ENCODE data around the gene PDCD6IP. TPM values are rescaled to one million over a fixed set of nuclear protein-coding genes. Genes with fewer than 3 reads are reported as not detected.
A peak's percentile ranks its signal among the peaks of the same experiment; 100 is the strongest.
"Not testable (repeated sequence)": the region's sequence is repeated elsewhere in the genome, so short reads cannot be mapped to it uniquely, and the experiment has no call there.

The PDCD6IP gene
- total RNA-seq, 2 experiments from 2014 or later: 180 to 196 TPM

- H3K27ac Mint-ChIP-seq: peak overlapping the region; percentile 83
- peaks cover 28% of the 10 kb centered on the region for H3K36me3 Mint-ChIP-seq
- ATAC-seq (ENCODE audit: low read depth) (peak; percentile 81), DNase-seq (peak; percentile 39)
- H3K4me1 Mint-ChIP-seq: peaks cover 33% of the 10 kb centered on the region
- POLR2A ChIA-PET: interaction anchor here (1.1 kb wide), 1 partner anchor 50 kb away, joined by 7 read pairs; the partner anchor contains the start of gene PDCD6IP
- no peaks in the 10 kb centered on the region for H3K27me3 Mint-ChIP-seq
- H3K4me3 Mint-ChIP-seq: peak overlapping the region; percentile 73
- H3K9me3 Mint-ChIP-seq: no peaks in the 10 kb centered on the region
Observed at GRCh38 chr3:33848624-33849347, 50.4 kb downstream of the PDCD6IP start.

GRCh38 chr3:33850599-33850998 is 52.2 kb downstream of the PDCD6IP start:
- H3K27ac Mint-ChIP-seq: peak overlapping the region; percentile 28
- H3K4me3 Mint-ChIP-seq: not testable (repeated sequence)

DNA sequence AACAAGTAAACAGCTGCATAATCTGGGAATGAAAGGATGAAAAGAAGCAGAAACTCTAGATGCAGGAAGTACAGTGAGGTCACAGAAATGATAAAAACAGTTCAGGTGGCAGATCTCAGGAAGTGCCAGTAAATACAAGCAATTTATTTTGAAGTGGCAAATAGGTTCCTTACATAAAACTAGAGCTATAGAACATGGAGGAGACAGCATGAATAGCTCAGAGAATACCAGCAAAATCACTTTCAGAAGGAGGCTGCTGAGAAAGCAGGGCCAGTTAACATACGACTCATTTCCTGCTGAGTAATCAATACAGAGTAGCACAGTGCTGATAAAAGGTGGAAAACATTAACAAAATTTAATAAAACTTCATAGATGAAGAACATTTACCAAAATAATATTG is 57.0 kb downstream of the PDCD6IP start:
- ATAC-seq (ENCODE audit: low read depth): peak; percentile 68
- peak overlapping the region; percentile 31 for H3K4me3 Mint-ChIP-seq
- H3K4me1 Mint-ChIP-seq: peaks cover 21% of the 10 kb centered on the region
- peaks cover 34% of the 10 kb centered on the region for H3K36me3 Mint-ChIP-seq
- POLR2A ChIA-PET, DNase-seq, H3K9me3 Mint-ChIP-seq, H3K27me3 Mint-ChIP-seq: not testable (repeated sequence)
- peak overlapping the region; percentile 54 for H3K27ac Mint-ChIP-seq

More at GRCh38 chr3:33850599-33850998, 52.2 kb downstream of the PDCD6IP start:
- Mint-ChIP-seq H3K36me3 (peaks cover 36% of the 10 kb centered on the region), H3K4me1 (peaks cover 45% of the 10 kb centered on the region)
- H3K9me3 Mint-ChIP-seq; H3K27me3 Mint-ChIP-seq; POLR2A ChIA-PET; ATAC-seq (ENCODE audit: low read depth); DNase-seq: not testable (repeated sequence)

DNA sequence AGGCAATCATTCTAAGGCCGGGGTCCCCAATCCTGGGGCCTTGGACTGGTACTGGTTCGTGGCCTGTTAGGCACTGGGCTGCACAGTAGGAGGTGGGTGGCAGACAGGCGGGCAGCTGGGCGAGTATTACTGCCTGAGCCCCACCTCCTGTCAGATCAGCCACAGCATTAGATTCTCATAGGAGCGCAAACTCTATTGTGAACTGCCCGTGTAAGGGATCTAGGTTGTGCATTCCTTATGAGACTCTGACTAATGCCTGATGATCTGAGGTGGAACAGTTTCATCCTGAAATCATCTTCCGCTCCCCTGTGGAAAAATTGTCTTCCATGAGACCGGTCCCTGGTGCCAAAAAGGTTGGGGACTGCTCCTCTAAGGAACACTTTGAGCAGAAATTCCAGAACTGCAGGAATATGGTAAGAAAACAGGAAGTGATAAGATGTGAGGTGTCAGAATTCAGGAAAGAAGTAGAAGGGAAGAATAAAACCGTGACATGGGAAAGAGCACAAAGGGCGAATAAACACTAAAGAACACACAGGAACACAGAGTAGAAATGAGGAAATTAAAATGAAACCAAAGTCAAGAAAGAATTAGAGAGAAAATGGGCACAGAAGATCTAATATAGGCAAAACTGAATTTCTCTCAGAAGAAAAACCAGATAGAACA is 57.6 kb downstream of the PDCD6IP start:
- H3K27ac Mint-ChIP-seq: peak overlapping the region; percentile 54
- POLR2A ChIA-PET: no interaction called here
- ATAC-seq (ENCODE audit: low read depth) (no peak), DNase-seq (no peak)
- no peaks in the 10 kb centered on the region for H3K27me3 Mint-ChIP-seq
- H3K4me3 Mint-ChIP-seq: no peak overlapping the region
- H3K4me1 Mint-ChIP-seq: peaks cover 16% of the 10 kb centered on the region
- no peaks in the 10 kb centered on the region for H3K9me3 Mint-ChIP-seq
- H3K36me3 Mint-ChIP-seq: peaks cover 29% of the 10 kb centered on the region

GRCh38 chr3:33857701-33858100 is 59.3 kb downstream of the PDCD6IP start:
- H3K27me3 Mint-ChIP-seq; POLR2A ChIA-PET; H3K27ac Mint-ChIP-seq; ATAC-seq (ENCODE audit: low read depth); H3K4me3 Mint-ChIP-seq; DNase-seq; H3K9me3 Mint-ChIP-seq: not testable (repeated sequence)
- peaks cover 14% of the 10 kb centered on the region for H3K4me1 Mint-ChIP-seq
- peaks cover 25% of the 10 kb centered on the region for H3K36me3 Mint-ChIP-seq

- H3K36me3 Mint-ChIP-seq: peaks cover 25% of the 10 kb centered on the region
- H3K4me1 Mint-ChIP-seq: peaks cover 14% of the 10 kb centered on the region
- H3K4me3 Mint-ChIP-seq: no peak overlapping the region
- POLR2A ChIA-PET: no interaction called here
- ATAC-seq (ENCODE audit: low read depth): no peak
- no peak for DNase-seq
- no peak overlapping the region for H3K27ac Mint-ChIP-seq
- no peaks in the 10 kb centered on the region for H3K27me3 Mint-ChIP-seq
- no peaks in the 10 kb centered on the region for H3K9me3 Mint-ChIP-seq
Observed at GRCh38 chr3:33858131-33858530, 59.7 kb downstream of the PDCD6IP start.

DNA sequence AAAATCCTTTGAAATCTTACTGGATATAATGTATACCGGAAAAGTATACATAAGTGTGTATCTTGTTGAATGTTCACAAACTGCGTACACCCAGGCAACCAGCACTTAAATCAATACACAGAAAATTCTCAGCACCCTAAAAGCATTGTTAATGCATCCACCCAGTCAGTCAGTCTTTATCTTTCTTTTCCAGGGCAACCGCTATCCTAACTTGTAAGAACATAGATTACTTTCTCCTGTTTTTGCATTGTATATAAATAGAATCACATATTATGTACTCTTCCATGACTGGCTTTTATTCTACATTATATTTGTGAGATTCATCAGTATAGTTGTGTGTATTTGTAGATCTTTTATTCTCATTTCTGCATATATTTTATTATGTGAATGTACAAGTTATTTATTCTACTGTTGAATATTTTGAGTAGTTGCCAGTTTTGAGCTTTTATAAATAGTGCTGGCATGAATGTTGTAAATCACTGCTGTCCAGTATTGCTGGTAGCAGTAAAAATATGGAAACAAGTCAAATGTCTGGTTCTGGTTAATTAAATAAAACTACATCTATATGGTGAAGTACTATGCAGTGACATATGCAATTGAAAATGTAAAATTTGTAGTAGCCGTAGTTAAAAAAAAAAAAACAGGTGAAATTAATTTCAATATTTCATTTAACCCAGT is 62.1 kb downstream of the PDCD6IP start:
- H3K9me3 Mint-ChIP-seq: no peaks in the 10 kb centered on the region
- POLR2A ChIA-PET: no interaction called here

DNA sequence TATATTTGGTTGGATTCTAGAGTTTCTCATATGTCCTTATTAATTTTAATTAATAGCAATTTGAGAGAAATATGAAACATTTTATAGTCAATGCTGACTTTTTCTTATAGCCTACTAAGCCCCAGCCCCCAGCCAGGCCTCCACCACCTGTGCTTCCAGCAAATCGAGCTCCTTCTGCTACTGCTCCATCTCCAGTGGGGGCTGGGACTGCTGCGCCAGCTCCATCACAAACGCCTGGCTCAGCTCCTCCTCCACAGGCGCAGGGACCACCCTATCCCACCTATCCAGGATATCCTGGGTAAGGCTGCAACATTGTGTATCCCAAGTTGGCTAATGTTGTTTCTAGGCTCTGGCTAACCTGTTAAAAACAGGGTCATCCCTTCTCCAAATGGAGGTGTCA is 66.7 kb downstream of the PDCD6IP start:
- Mint-ChIP-seq H3K27ac (no peak overlapping the region), H3K9me3 (no peaks in the 10 kb centered on the region), H3K36me3 (peaks cover 15% of the 10 kb centered on the region), H3K4me3 (no peak overlapping the region), H3K4me1 (peaks cover 2% of the 10 kb centered on the region), H3K27me3 (no peaks in the 10 kb centered on the region)
- ATAC-seq (ENCODE audit: low read depth) (no peak), DNase-seq (no peak)
- POLR2A ChIA-PET: no interaction called here

More for the DNA sequence above, 62.1 kb downstream of the PDCD6IP start:
- no peak for ATAC-seq (ENCODE audit: low read depth)
- peaks cover 21% of the 10 kb centered on the region for H3K36me3 Mint-ChIP-seq
- no peak overlapping the region for H3K4me3 Mint-ChIP-seq
- H3K27ac Mint-ChIP-seq: no peak overlapping the region
- no peaks in the 10 kb centered on the region for H3K27me3 Mint-ChIP-seq
- peaks cover 3% of the 10 kb centered on the region for H3K4me1 Mint-ChIP-seq
- no peak for DNase-seq

- Mint-ChIP-seq H3K9me3 (no peaks in the 10 kb centered on the region), H3K4me1 (peaks cover 2% of the 10 kb centered on the region), H3K27ac (no peak overlapping the region), H3K36me3 (peaks cover 20% of the 10 kb centered on the region), H3K27me3 (no peaks in the 10 kb centered on the region), H3K4me3 (no peak overlapping the region)
- POLR2A ChIA-PET: no interaction called here
- no peak for DNase-seq
- no peak for ATAC-seq (ENCODE audit: low read depth)
Observed at GRCh38 chr3:33868309-33868708, 69.9 kb downstream of the PDCD6IP start.

DNA sequence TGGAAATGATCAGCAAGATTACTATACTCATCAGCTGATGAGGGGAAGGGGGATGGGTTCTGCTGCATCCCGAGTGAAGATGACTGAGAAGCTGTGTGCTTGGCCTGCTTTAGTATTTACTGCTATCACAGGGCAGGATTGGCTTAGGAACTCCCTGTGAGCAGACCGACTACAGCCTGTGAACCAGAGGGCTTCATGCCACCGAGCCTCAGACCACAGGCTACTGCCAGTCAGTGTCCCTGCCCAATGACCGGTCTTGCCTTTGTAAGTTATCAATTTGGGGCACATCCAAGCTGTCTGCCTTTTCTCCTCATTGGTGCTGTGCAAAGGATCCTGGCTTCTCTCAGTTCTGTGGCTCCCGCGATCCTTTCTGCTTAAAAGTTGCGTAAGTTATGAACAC is 71.5 kb downstream of the PDCD6IP start:
- DNase-seq: no peak
- no peak overlapping the region for H3K27ac Mint-ChIP-seq
- no peak overlapping the region for H3K4me3 Mint-ChIP-seq
- H3K9me3 Mint-ChIP-seq: no peaks in the 10 kb centered on the region
- no peak for ATAC-seq (ENCODE audit: low read depth)
- POLR2A ChIA-PET: no interaction called here
- H3K27me3 Mint-ChIP-seq: no peaks in the 10 kb centered on the region
- H3K36me3 Mint-ChIP-seq: peaks cover 16% of the 10 kb centered on the region
- H3K4me1 Mint-ChIP-seq: peaks cover 2% of the 10 kb centered on the region

GRCh38 chr3:33874815-33875214 is 76.4 kb downstream of the PDCD6IP start:
- peaks cover 10% of the 10 kb centered on the region for H3K36me3 Mint-ChIP-seq
- DNase-seq (no peak), ATAC-seq (ENCODE audit: low read depth) (no peak)
- H3K4me1 Mint-ChIP-seq: no peaks in the 10 kb centered on the region
- H3K9me3 Mint-ChIP-seq: no peaks in the 10 kb centered on the region
- no peak overlapping the region for H3K27ac Mint-ChIP-seq
- no peaks in the 10 kb centered on the region for H3K27me3 Mint-ChIP-seq
- POLR2A ChIA-PET: no interaction called here
- no peak overlapping the region for H3K4me3 Mint-ChIP-seq

- no peaks in the 10 kb centered on the region for H3K9me3 Mint-ChIP-seq
- H3K36me3 Mint-ChIP-seq: peaks cover 6% of the 10 kb centered on the region
- no peak overlapping the region for H3K27ac Mint-ChIP-seq
- POLR2A ChIA-PET: no interaction called here
- H3K4me3 Mint-ChIP-seq: no peak overlapping the region
- ATAC-seq (ENCODE audit: low read depth) (no peak), DNase-seq (no peak)
- H3K27me3 Mint-ChIP-seq: no peaks in the 10 kb centered on the region
- no peaks in the 10 kb centered on the region for H3K4me1 Mint-ChIP-seq
Observed at GRCh38 chr3:33875680-33876079, 77.2 kb downstream of the PDCD6IP start.

GRCh38 chr3:33877187-33877586 is 78.8 kb downstream of the PDCD6IP start:
- Mint-ChIP-seq H3K27me3 (no peaks in the 10 kb centered on the region), H3K9me3 (no peaks in the 10 kb centered on the region), H3K4me1 (no peaks in the 10 kb centered on the region), H3K27ac (no peak overlapping the region), H3K36me3 (peaks cover 6% of the 10 kb centered on the region), H3K4me3 (no peak overlapping the region)
- POLR2A ChIA-PET: no interaction called here
- DNase-seq (no peak), ATAC-seq (ENCODE audit: low read depth) (no peak)

GRCh38 chr3:33879540-33879939 is 81.1 kb downstream of the PDCD6IP start:
- Mint-ChIP-seq H3K36me3 (no peaks in the 10 kb centered on the region), H3K4me1 (peaks cover 3% of the 10 kb centered on the region), H3K4me3 (no peak overlapping the region), H3K27ac (no peak overlapping the region), H3K9me3 (no peaks in the 10 kb centered on the region), H3K27me3 (no peaks in the 10 kb centered on the region)
- no peak for DNase-seq
- POLR2A ChIA-PET: no interaction called here
- ATAC-seq (ENCODE audit: low read depth): no peak
